H9 (cell line): ENCODE data around the gene FAM3B. TPM values are rescaled to one million over a fixed set of nuclear protein-coding genes. Genes with fewer than 3 reads are reported as not detected.

Experiments
- DNase-seq: peaks from one replicate; pipeline ENCODE4 v3.0.0-alpha.2; 2017
- H2AFZ ChIP-seq: one replicate; pipeline ENCODE4 v1.6.1; 2013; ENCODE audit warnings: mild to moderate bottlenecking, low read length, control low read depth, moderate library complexity
- H2AK5ac ChIP-seq: 2 replicates; pipeline ENCODE4 v1.6.1; 2013; ENCODE audit warnings: low read length, control low read depth, mixed read lengths; ENCODE audit not compliant: insufficient read length
- H2BK120ac ChIP-seq: one replicate; pipeline ENCODE4 v1.6.1; 2013; ENCODE audit warnings: low read depth, mild to moderate bottlenecking, low read length, control low read depth, inconsistent platforms; ENCODE audit not compliant: poor library complexity, severe bottlenecking
- H2BK12ac ChIP-seq: 2 replicates; pipeline ENCODE4 v1.6.1; 2013; ENCODE audit warnings: low read length, control low read depth, mixed read lengths, low read depth; ENCODE audit not compliant: insufficient read length
- H2BK15ac ChIP-seq: 2 replicates; pipeline ENCODE4 v1.6.1; 2013; ENCODE audit warnings: low read depth, low read length, control low read depth
- H2BK20ac ChIP-seq: one replicate; pipeline ENCODE4 v1.6.1; 2013; ENCODE audit warnings: low read depth, mild to moderate bottlenecking, low read length, control low read depth, inconsistent platforms; ENCODE audit not compliant: poor library complexity, severe bottlenecking
- H2BK5ac ChIP-seq: 2 replicates; pipeline ENCODE4 v1.6.1; 2013; ENCODE audit warnings: low read length, control low read depth, mixed read lengths; ENCODE audit not compliant: insufficient read length
- H3K14ac ChIP-seq: 2 replicates; pipeline ENCODE4 v1.6.1; 2013; ENCODE audit warnings: low read length, control low read depth; ENCODE audit not compliant: insufficient read depth
- H3K18ac ChIP-seq: 2 replicates; pipeline ENCODE4 v1.6.1; 2013; ENCODE audit warnings: low read depth, mild to moderate bottlenecking, mixed read lengths, low read length, control low read depth; ENCODE audit not compliant: insufficient read length
- H3K23ac ChIP-seq: 2 replicates; pipeline ENCODE4 v1.6.1; 2013; ENCODE audit warnings: low read length, control low read depth, mixed read lengths, low read depth; ENCODE audit not compliant: insufficient read length
- H3K23me2 ChIP-seq: 2 replicates; pipeline ENCODE4 v1.6.1; 2013; ENCODE audit warnings: low read depth, mild to moderate bottlenecking, mixed read lengths, low read length, control low read depth; ENCODE audit not compliant: insufficient read length, poor library complexity, severe bottlenecking
- H3K27ac ChIP-seq: 2 replicates; pipeline ENCODE4 v1.5.1; 2013; ENCODE audit warnings: low read length, control low read depth, mixed read lengths, low read depth; ENCODE audit not compliant: insufficient read length
- H3K27me3 ChIP-seq: 2 replicates; pipeline ENCODE4 v1.6.1; 2013; ENCODE audit warnings: low read length, control low read depth, inconsistent platforms; ENCODE audit not compliant: insufficient read depth
- H3K4ac ChIP-seq: 2 replicates; pipeline ENCODE4 v1.6.1; 2013; ENCODE audit warnings: low read depth, mild to moderate bottlenecking, control low read depth, inconsistent platforms, low read length, moderate library complexity
- H3K4me1 ChIP-seq: 2 replicates; pipeline ENCODE4 v1.6.1; 2013; ENCODE audit warnings: low read length, control low read depth, inconsistent platforms; ENCODE audit not compliant: insufficient read depth
- H3K4me2 ChIP-seq: 2 replicates; pipeline ENCODE4 v1.6.1; 2013; ENCODE audit warnings: low read length, control low read depth, mixed read lengths; ENCODE audit not compliant: insufficient read length, insufficient read depth
- H3K56ac ChIP-seq: 2 replicates; pipeline ENCODE4 v1.6.1; 2013; ENCODE audit warnings: low read depth, mild to moderate bottlenecking, mixed read lengths, low read length, control low read depth; ENCODE audit not compliant: insufficient read length
- H3K79me1 ChIP-seq: 2 replicates; pipeline ENCODE4 v1.6.1; 2013; ENCODE audit warnings: low read depth, mild to moderate bottlenecking, moderate library complexity, low read length, control low read depth, inconsistent platforms; ENCODE audit not compliant: insufficient read depth, poor library complexity, severe bottlenecking
- H3K79me2 ChIP-seq: 2 replicates; pipeline ENCODE4 v1.6.1; 2013; ENCODE audit warnings: low read length, control low read depth, inconsistent platforms; ENCODE audit not compliant: insufficient read depth
- H3K9ac ChIP-seq: 2 replicates; pipeline ENCODE4 v1.6.1; 2013; ENCODE audit warnings: low read length, control low read depth, mixed read lengths; ENCODE audit not compliant: insufficient read length; ENCODE audit errors: extremely low read depth
- H3K9me3 ChIP-seq: one replicate; pipeline ENCODE4 v1.6.1; 2013; ENCODE audit warnings: low read depth, low read length, inconsistent platforms; ENCODE audit not compliant: control insufficient read depth
- H3T11ph ChIP-seq: one replicate; pipeline ENCODE4 v1.6.1; 2013; ENCODE audit warnings: mild to moderate bottlenecking, low read length, control low read depth, inconsistent platforms
- H4K20me1 ChIP-seq: one replicate; pipeline ENCODE4 v1.6.1; 2013; ENCODE audit not compliant: control insufficient read depth, insufficient read length, insufficient read depth
- H4K5ac ChIP-seq: 2 replicates; pipeline ENCODE4 v1.6.1; 2013; ENCODE audit warnings: low read depth, mild to moderate bottlenecking, mixed read lengths, low read length, control low read depth; ENCODE audit not compliant: insufficient read length
- H4K8ac ChIP-seq: replicated peaks from 2 replicates; pipeline ENCODE4 v1.6.1; 2013; ENCODE audit warnings: low read length, control low read depth, mixed read lengths, low read depth; ENCODE audit not compliant: insufficient read length
- H4K91ac ChIP-seq: 2 replicates; pipeline ENCODE4 v1.6.1; 2013; ENCODE audit warnings: low read depth, mild to moderate bottlenecking, moderate library complexity, mixed read lengths, low read length, control low read depth; ENCODE audit not compliant: insufficient read length
- H3K27ac Mint-ChIP-seq, 3 experiments: 2 replicates in 2 of 3; 3 replicates in 1 of 3; pipeline ENCODE4 v1.8.0; 2020 to 2021; ENCODE audit warnings: mixed read lengths in 3 of 3, mild to moderate bottlenecking in 1 of 3, moderate library complexity in 1 of 3
- H3K27me3 Mint-ChIP-seq: 2 replicates; pipeline ENCODE4 v1.8.0; 2021; ENCODE audit warnings: low read depth, mild to moderate bottlenecking, moderate library complexity, mixed read lengths
- H3K36me3 Mint-ChIP-seq, 3 experiments: 2 replicates in 2 of 3; 3 replicates in 1 of 3; pipeline ENCODE4 v1.8.0; 2020 to 2021; ENCODE audit warnings: low read depth in 3 of 3, mixed read lengths in 3 of 3; ENCODE audit not compliant: insufficient read depth in 1 of 3
- H3K4me1 Mint-ChIP-seq, 2 experiments: 2 replicates each; pipeline ENCODE4 v1.8.0; 2020; ENCODE audit warnings: mixed read lengths in 2 of 2
- H3K4me3 Mint-ChIP-seq, 2 experiments: 2 replicates in 1 of 2; 3 replicates in 1 of 2; pipeline ENCODE4 v1.8.0; 2020 to 2021; ENCODE audit warnings: mild to moderate bottlenecking in 2 of 2, mixed read lengths in 2 of 2, moderate library complexity in 1 of 2
- H3K9me3 Mint-ChIP-seq, 2 experiments: 2 replicates in 1 of 2; 3 replicates in 1 of 2; pipeline ENCODE4 v1.8.0; 2020; ENCODE audit warnings: mild to moderate bottlenecking in 2 of 2, mixed read lengths in 2 of 2, moderate library complexity in 1 of 2
- WGBS: extraction: QIAGEN DNeasy Blood & Tissue Kit; methylation state at CpG from one replicate; pipeline ENCODE4 v1.1.7; 2013; ENCODE audit warnings: missing lambda C conversion rate, low lambda C conversion rate, mixed read lengths; ENCODE audit not compliant: insufficient read length; ENCODE audit errors: extremely low coverage; 5-methylcytosine and 5-hydroxymethylcytosine counted together
- total RNA-seq: library from RNA; stranded (reverse); gene quantifications from 2 replicates; pipeline ENCODE4 v1.2.1, GENCODE V29; 2021
- TF ChIP-seq, protein P1 (sequence below): fragments of 200-600 bp; sonication (generic); conservative IDR thresholded peaks from 3 replicates; pipeline ENCODE4 v1.8.0; 2021; ENCODE audit warnings: antibody characterized with exemption, mild to moderate bottlenecking

The FAM3B gene
- total RNA-seq, 1 experiment from 2014 or later: 5.0 TPM

GRCh38 chr21:41338455-41338854, 21.9 kb downstream of the FAM3B start:
- Histone ChIP-seq H3K79me1 (no peaks in the 10 kb centered on the region), H3K9me3 (peaks cover 15% of the 10 kb centered on the region), H2BK20ac (no peak overlapping the region), H4K91ac (no peak overlapping the region), H2BK15ac (no peak overlapping the region), H2AFZ (no peak overlapping the region), H4K8ac (no peak overlapping the region), H3K23ac (no peak overlapping the region), H3K18ac (no peak overlapping the region), H3K4me2 (no peak overlapping the region), H4K20me1 (no peaks in the 10 kb centered on the region), H3K9ac (no peak overlapping the region), H3T11ph (no peak overlapping the region), H2BK12ac (no peak overlapping the region), H3K4ac (no peak overlapping the region), H2BK5ac (no peak overlapping the region), H3K27me3 (no peaks in the 10 kb centered on the region), H4K5ac (no peak overlapping the region), H3K14ac (no peak overlapping the region), H3K79me2 (no peaks in the 10 kb centered on the region), H2AK5ac (no peak overlapping the region), H3K4me1 (no peaks in the 10 kb centered on the region), H3K56ac (no peak overlapping the region), H3K27ac (no peak overlapping the region), H3K23me2 (no peaks in the 10 kb centered on the region), H2BK120ac (no peak overlapping the region)
- TF ChIP-seq, protein P1, sequence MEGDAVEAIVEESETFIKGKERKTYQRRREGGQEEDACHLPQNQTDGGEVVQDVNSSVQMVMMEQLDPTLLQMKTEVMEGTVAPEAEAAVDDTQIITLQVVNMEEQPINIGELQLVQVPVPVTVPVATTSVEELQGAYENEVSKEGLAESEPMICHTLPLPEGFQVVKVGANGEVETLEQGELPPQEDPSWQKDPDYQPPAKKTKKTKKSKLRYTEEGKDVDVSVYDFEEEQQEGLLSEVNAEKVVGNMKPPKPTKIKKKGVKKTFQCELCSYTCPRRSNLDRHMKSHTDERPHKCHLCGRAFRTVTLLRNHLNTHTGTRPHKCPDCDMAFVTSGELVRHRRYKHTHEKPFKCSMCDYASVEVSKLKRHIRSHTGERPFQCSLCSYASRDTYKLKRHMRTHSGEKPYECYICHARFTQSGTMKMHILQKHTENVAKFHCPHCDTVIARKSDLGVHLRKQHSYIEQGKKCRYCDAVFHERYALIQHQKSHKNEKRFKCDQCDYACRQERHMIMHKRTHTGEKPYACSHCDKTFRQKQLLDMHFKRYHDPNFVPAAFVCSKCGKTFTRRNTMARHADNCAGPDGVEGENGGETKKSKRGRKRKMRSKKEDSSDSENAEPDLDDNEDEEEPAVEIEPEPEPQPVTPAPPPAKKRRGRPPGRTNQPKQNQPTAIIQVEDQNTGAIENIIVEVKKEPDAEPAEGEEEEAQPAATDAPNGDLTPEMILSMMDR: no peak
- Mint-ChIP-seq H3K36me3 (peaks cover 9 to 24% (median 21%) of the 10 kb centered on the region in 3 experiments), H3K27ac (no peak overlapping the region), H3K4me3 (no peak overlapping the region), H3K4me1 (peaks cover 0 to 11% of the 10 kb centered on the region in 2 experiments; a peak in 3 of 4 replicates), H3K9me3 (peaks cover 18 to 44% of the 10 kb centered on the region in 2 experiments), H3K27me3 (peaks cover under 1% of the 10 kb centered on the region)
- DNase-seq: no peak
- WGBS: no CpG with 5 or more reads among the region's 8 CpGs
